Activated gamma-delta T cell (primary cell): Measurements from ENCODE around the gene TFDP1.

ENCODE experiments used
- DNase-seq: peaks from one replicate; lab custom pipeline; 2025; lab: John Stamatoyannopoulos, UW

TFDP1 gene

DNA sequence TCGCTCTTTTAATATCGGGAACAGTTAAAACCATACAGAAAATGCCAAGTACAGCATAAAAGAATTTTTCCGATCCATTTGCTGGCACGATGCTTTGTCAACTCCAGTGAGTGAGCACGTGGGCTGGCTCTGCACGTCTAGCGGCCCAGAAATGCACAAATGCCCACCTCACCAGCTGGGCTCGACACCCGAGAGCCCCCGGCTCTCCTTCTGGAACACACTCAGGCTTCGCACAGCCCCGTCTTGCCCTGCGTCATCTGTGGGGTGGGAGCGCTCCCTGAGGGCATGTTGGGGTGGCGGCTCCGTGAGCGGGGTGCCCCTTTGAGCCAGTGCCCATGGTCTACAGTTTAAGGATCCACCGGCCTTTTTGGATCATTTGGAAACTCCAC, 48.9 kb downstream of the TFDP1 start:
- no peak for DNase-seq

DNA sequence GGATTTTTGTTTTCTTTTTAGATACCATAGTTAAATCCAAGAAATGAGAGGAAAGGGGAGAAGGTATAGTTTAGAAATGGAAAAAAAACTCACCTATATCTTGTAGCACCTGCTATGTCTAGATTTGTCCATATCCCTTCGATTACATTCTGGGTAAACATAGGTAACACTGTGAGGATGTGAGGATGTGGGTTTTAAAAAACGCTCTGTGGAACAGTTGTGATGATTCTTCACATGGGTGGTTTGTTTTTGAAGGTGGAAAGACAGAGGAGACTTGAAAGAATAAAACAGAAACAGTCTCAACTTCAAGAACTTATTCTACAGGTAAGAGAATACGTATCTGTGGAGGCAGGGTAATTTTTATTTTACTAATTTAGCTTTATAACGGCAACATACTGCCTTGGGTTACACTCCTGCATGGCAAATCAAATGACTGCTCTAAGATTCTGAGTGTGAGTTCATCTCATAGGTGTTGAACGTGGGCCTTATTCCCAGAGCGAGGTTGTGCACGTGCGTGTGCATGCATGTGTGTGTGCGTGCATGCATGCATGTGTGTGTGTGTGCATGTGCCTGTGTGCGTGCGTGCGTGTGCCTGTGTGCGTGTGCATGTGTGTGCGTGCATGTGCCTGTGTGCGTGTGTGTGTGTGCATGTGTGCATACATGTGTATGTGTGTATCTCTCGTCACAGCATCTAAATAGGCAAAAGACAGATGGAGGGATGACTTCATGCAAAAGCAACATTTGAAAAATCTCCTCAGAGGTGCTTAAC, 49.9 kb downstream of the TFDP1 start:
- DNase-seq = no peak

DNA sequence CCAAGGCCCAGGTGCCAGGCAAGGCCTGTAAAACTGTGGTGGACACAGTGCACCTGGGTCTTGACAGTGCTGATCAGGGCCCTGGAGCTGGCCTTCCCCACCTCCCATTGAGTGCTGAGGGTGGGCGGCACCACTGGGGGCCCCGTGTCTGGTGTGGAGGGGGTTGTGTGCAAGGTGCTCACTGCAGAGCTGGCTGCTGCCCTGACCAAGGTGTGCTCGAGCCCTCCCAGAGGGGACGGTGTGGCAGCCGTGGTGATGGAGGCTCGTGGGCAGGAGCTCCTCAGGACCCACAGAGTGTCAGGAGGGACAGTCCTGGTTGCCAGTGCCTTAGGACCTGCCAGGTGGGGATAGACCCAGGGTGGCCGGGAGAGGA, 50.5 kb downstream of the TFDP1 start:
- no peak for DNase-seq

DNA sequence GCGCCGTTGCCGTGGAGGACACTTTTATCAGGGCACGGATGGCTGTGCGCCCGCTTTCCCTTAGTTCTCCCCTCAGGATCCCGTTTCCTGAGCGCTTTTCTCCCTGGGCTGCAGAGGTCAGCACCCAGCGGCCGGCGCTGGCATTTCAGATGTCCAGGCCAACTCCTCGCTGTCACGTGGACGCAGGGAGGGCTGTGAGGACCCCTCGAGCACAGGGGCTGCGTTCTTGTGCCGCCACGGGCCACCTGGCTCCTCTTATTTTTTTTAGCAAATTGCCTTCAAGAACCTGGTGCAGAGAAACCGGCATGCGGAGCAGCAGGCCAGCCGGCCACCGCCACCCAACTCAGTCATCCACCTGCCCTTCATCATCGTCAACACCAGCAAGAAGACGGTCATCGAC, 51.2 kb downstream of the TFDP1 start:
- no peak for DNase-seq

DNA sequence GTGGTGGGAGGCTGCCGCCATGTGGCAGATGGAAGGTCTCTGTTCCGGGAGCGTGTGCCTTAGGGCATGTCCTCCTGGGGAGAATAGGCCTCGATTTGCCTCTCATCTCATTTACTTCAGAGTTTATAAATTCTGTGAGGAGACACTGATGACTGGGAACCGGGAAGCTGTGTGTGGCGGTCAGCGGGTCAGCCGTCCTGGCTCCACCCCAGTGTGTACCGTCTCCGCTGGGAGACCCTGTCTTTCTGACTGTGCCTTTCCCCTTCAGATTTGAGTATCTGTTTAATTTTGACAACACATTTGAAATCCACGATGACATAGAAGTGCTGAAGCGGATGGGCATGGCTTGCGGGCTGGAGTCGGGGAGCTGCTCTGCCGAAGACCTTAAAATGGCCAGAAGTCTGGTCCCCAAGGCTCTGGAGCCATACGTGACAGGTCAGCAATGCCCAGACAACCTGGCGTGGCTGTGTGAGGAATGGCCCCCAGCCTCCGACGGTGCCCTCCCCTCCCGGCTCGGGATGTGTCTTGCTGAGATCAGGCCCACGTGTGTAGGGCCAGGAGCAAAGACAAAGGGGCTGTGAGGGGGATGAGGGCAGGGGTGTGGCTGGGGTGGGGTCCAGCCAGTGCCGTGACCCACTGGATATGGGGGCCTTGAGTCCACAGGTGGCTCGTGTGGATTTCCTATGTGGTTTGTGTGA, 51.9 kb downstream of the TFDP1 start:
- DNase-seq = no peak

DNA sequence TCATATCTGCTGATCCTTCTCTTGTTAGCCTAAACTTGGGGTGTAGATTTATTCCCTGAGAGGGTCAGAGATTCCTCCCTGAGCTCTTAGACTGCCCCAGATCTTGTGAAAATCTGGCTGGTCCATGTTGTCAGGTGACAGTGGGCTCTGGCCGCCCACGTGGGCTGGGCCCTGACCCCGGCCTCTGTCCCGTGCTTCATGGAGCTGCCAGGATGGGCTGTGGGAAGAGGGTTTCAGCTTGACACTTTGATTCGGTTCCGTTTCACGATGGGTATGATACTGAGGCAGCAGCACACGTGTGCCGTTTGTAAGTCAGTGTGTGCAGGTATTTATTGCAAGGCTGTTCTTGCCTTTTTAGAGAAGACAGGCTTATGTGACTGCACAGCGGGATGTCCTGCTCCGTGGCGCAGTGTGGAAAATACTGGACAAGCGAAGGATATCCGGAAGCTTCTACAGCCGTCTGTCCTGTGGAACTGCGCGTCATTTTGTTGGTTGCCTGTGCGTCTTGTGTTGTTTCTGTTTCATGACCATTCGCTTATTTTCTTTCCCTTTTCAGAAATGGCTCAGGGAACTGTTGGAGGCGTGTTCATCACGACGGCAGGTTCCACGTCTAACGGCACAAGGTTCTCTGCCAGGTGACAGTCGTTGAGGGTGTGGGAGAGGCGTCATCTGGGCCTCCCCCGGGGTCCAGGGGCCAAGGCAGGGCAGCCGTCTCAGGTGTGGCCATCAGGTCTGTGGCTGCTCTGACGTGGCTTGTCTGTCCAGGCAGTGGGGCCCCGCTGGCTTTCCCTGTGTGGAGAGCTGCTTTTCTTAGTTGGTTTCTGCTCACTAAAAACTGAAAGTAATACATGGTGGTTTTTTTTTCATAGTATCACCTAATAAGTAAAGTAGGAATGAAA, 53.0 kb downstream of the TFDP1 start:
- DNase-seq = no peak

DNA sequence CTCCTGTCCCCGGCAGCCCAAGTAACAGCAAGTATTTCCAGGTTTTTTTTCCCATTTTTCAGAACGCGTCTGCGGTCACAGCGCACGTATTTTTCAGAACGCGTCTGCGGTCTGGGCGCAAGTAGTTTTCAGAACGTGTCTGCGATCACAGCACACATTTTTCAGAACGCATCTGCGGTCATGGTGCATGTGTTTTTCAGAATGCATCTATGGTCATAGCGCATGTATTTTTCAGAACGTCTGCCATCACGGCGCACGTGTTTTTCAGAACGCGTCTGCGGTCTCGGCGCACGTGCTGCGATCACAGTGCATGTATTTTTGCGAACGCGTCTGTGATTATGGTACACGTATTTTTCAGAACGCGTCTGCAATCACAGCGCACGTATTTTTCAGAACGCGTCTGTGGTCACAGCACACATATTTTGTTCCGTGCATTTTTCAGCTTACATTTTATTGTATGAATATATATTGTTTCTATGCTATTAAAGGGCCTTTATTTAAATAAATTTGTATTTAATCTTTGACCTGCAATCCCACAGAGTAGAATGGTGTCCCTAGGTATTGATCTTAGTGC, 53.7 kb downstream of the TFDP1 start:
- no peak for DNase-seq

DNA sequence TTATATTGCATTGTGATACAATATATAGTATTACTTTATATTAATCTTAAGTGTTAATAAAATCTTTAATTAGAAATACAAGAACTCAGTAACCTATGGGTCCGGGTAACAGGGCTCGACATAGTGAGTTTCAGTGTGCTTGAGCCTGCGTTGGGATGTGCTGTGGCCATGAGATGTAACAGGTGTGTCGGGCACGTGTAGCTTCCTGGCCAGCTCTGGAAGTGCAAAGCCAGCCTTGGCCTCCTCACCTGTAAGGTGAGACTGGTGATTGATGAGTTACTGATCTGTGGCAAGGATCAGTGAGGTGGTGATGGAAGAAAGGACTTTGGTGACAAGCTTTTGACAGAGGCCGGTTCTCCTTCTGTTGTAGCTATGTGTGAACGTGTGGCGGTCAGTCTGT, 54.3 kb downstream of the TFDP1 start:
- DNase-seq = no peak

DNA sequence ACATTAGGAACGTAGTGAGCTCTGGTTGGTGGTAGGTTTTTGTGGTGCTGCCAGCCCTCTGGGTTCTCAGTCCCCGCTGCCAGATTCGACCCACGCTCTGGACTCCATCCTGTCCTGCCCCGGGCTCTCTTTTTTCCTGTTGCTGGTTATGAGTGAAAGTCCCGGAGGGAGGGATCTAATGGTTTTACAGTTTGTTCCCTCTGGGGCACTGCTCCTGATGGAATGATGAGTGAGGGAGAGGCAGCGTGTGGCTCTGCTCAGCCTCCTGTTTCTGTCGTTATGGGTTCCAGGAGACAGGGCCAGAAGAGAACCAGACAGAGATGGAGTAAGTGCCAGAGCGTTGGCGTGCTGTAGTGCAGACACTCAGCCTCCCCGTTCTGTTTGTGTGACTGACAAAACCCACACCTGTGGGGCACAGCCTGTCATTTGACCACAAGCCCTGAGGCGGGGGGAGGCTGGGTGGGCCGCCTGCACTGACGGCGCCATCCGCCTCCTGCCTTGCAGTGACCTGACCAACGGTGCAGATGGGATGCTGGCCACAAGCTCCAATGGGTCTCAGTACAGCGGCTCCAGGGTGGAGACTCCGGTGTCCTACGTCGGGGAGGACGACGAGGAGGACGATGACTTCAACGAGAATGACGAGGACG, 55.2 kb downstream of the TFDP1 start:
- DNase-seq = no peak

DNA sequence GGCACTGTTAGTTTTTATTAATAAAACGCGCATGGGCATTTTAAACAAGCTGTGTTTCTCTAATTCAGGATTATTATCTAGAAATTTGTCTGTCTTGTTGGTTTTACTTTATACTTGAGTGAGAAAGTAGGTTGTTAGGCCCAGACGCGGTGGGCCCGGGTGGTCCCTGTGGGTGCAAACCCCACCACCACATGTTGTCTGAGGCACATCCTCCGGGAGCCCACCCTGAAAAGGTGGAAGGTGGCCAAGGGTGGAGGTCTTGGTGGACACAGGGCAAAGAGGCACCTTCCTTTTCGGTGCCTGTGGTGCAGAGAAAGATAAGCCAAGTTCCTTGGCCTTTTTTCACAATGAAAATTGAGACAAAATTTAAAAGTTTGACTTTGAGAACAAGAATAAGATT, 56.9 kb downstream of the TFDP1 start:
- DNase-seq = no peak

DNA sequence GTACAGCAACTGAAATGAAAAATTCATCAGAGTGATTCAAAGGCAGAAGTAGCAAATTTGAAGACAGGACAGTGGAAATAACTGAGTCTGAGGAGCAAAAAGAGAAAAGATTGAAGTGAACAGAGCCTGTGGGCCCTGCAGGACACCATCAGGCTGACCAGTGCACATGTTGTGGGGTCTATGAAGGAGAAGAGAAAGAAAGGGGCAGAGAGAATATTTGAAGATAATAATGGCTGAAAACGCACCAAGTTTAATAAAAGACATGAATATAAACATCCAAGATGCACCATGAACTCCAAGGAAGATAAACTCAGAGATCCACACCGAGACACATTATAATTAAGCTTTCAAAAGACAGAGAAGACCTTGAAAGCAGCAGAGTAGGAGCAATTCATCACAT, 58.0 kb downstream of the TFDP1 start:
- DNase-seq = no peak

DNA sequence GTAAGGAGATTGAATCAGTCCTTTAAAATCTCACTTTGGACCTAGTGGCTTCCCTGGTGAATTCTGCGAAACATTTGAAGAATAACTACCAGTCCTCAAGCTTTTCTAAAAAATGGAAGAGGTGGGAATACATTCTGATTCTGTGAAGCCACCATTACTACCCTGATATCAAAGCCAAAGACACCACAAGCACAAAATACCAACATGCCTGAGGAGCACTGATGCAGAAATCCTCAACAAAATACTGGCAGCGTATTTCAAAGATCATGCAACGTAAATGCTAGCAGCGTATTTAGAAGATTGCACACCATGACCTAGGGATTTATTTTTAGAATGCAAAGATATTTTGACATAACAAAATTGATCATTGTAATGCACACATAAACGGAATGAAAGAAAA, 59.0 kb downstream of the TFDP1 start:
- no peak for DNase-seq

DNA sequence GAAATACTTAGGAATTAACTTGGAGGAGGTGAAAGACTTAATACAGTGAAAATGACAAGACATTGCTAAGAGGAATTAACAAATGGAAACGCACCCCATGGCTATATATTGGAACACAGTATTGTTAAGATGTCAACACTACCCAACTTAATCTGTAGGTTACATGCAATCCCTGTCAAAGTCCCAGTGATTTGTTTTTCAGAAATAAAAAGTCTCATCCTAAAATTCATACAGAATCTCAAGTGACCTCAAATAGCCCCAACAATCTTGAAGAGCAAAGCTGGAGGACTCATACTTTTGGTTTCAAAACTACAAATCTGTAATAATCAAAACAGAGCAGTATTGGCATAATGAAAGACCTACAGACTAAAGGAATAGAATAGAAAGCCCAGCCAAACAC, 60.2 kb downstream of the TFDP1 start:
- DNase-seq = no peak

DNA sequence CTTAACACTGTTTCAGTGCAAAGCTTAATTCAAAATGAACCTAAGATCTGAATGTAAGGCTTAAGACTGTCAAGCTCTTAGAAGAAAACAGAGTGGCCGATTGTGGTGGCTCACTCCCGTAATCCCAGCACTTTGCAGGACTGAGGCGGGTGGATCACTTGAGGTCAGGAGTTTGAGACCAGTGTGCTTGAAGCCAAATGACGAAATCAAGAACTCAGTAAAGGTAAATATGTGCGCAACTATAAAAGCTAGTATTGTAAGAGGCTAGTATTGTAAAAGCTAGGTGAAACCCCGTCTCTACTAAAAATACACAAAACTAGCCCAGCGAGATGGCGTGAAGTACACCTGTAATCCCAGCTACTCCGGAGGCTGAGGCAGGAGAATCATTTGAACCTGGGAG, 60.8 kb downstream of the TFDP1 start:
- no peak for DNase-seq

DNA sequence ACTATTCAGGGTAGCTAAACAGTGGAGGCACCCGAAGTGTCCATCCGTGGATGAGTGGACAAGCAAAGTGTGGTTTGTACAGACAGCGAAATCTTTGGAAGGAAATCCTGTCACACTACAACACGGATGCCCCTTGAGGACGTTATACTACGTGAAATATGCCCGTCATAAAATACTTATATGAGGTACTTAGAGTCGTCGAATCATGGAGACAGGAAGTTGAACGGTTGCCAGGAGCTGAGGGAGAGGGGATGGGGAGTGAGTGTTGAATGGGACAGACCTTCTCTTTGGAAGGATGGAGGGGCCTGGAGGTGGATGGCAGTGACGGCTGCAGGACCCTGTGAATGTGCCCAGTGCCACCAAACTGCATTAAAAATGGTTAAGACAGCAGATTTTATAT, 61.8 kb downstream of the TFDP1 start:
- DNase-seq = no peak

DNA sequence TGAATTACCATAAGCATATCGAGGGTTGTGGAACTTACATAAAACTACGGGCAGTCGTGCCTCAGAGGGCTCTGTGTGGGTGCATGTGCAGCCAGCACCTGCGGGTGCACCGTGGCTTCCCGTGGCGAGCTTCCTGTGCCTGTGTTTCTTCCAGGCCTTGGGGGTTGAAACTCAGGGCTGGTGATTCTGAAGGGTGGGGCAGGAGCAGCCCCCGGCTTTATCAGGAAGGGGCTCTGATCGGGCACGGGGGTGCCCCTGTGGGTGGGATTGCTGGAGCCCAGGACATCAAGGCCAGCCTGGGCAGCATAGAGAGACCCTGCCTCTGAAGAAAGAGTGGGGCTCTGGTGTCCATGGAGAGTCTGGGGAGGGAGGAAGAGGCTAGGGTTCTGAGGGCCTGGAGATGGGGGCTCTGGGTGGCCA, 62.4 kb downstream of the TFDP1 start:
- no peak for DNase-seq

DNA sequence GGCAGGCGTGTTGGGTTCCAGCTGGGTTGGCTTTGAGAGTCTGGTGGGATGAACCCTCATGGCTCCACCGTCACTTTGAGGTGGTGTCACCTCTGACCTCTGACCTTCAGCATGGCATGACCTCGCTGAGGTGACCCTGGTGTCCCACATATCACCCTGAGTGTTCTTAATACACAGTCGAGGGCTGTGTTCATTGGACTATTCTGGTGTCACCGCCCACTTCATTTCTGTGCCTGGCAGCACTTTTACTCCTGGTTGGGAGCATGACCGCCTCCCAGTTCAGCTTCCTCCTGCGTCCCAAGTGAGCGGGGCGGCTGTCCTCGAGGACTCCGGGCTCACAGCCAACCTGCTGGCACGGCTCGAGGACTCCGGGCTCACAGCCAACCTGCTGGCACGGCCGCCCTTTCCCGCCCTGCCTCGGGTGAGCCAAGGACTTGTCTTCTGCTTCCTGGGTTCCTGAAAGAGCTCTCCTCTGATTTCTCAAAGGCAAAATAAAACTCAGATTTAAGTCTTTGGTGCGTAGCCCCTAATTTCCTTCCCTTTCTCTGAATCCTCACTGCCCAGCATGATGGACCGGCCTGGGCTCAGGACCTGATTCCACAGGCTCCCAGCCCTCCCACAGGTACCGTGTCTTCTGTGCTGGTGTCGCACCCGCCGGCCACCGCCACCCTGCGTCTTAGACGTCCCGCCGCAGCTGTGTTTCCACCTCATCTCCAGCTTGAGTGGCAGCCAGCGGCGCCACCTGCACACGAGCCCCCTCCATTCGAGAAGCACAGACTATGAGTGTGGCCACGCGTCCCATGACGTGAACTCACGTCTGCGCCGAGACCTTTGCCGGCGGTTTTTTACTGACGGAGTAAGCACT, 63.0 kb downstream of the TFDP1 start:
- no peak for DNase-seq

DNA sequence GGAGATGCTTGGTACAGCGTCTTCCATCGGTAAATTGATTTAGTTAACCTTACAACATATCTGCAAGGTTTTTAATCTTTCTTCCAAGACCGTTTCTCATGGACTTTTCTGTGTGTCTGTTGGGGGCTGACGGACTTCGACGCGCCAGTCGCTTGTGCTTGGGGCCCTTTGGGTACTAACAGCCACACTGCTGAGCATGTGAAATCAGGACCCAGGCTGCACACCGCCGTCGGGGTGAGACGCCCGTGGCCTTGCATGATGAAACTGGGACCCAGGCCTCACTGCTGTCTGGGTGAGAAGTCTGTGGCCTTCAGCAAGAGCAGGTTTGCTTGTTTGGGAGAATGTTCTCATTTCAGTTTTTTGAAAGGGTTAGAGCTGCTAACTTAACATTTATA, 63.7 kb downstream of the TFDP1 start:
- DNase-seq = no peak

DNA sequence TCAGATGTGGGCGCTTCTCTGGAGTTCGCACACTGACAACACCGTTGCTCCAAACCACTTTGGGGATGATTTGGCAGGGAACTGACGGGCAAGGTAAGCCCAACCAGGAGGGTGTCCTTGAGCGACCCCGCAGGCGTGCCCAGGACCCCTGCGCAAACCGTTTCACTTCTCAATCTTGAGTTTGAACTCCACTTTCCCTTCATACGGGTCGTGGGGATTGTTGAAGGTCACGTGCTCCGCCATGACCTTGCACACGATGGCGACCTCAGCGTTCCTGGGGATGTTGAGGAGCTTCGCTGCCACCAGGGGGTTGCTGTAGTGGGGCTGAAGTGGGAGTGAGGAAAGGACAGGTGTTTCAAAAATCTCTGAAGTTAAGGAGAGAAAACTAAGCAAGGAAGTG, 64.7 kb downstream of the TFDP1 start:
- no peak for DNase-seq

DNA sequence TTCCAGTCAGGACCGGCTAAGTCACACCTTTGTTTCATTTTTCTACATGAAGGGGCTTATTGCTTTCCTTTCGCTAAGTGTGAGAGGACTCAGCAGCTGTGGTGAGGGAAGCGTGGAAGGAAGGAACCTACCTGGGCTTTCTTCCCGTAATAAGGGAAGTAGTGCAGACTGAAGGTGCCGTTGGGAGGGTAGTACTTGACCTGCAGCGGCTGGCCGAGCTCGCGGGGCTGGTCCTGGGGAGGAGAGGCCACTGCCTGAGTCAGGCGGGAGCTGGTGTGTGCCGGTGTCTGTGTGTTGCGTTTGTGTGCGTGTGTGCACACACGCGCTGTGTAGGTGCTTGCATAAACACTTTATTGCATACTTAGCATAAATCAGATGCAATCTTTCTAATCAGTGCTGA, 65.7 kb downstream of the TFDP1 start:
- DNase-seq = no peak

DNA sequence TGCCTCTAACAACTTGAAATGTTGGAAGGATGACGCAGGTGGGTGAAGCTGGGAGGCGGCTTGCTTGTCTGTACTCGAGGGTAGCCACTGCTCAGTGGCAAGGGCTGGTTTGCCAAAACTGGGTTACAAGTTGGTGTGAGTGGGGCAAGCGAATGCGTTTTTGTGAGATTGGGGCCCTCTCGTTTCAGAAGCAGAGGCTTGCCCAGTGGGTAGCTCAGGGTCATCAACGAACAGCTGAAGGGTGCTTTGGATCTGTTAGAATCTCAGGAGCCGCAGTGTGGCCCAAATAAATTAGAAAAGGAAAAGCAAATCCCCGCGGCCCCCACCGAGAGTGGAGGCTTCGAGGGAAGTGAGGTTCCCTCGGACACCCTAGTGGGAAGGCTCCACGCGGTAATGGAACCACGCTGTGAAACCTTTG, 66.2 kb downstream of the TFDP1 start:
- DNase-seq = no peak
